ENCODE measurements around the gene SPATA31E1.

DNA sequence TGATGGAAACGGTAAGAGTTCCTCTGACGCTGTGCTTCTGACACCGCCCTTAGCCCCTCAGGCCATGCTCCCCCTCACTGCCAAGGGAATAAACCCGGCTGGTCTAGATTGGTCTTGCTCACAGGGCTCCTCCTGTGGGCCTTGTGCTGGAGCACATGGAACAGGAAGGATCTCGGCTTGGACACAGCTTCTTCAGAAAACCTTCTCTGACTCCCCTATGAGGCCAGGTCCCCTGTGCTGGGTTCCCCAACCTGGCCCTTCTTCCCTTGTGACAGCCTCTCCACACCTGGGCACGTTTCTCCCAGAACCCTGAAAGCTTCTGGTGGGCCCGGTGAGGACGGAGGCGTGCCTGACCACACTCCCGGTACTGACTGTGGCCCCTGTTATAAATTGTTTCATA, 8.2 kb downstream of the SPATA31E1 start:
- TF ChIP-seq PKNOX1 (IDR thresholded peaks at IDR 0.05) = no peak
- no peak for TF ChIP-seq PCBP1 (IDR thresholded peaks at IDR 0.05; ENCODE audit: low read depth, low read length, poor library complexity, severe bottlenecking)
- no peak for TF ChIP-seq FOXK2 (conservative IDR thresholded peaks at IDR 0.05 in 1 of 2, IDR thresholded peaks at IDR 0.05 in 1 of 2; ENCODE audit: low read depth in 2 of 2)
- TF ChIP-seq SMARCA5 (IDR thresholded peaks at IDR 0.05) = no peak
- no peak for TF ChIP-seq ZBTB43 (CRISPR knock-in tag; IDR thresholded peaks at IDR 0.05)
- TF ChIP-seq, protein P1, sequence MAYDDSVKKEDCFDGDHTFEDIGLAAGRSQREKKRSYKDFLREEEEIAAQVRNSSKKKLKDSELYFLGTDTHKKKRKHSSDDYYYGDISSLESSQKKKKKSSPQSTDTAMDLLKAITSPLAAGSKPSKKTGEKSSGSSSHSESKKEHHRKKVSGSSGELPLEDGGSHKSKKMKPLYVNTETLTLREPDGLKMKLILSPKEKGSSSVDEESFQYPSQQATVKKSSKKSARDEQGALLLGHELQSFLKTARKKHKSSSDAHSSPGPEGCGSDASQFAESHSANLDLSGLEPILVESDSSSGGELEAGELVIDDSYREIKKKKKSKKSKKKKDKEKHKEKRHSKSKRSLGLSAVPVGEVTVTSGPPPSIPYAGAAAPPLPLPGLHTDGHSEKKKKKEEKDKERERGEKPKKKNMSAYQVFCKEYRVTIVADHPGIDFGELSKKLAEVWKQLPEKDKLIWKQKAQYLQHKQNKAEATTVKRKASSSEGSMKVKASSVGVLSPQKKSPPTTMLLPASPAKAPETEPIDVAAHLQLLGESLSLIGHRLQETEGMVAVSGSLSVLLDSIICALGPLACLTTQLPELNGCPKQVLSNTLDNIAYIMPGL (CRISPR knock-in tag; IDR thresholded peaks at IDR 0.05) = no peak
- no peak for TF ChIP-seq E2F1 (CRISPR knock-in tag; IDR thresholded peaks at IDR 0.05)
- TF ChIP-seq XRCC4 (IDR thresholded peaks at IDR 0.05; ENCODE audit: extremely low read depth, insufficient read depth, insufficient read length) = no peak

All from K562 (cell line).